ENCODE data around the gene CRIP2. TPM values are rescaled to one million over a fixed set of nuclear protein-coding genes. Genes with fewer than 3 reads are reported as not detected.

CRIP2 gene
- polyA plus RNA-seq, 1 donor from 2014 or later: 214 TPM

GRCh38 chr14:105527381-105527825 lies 52.8 kb downstream of the CRIP2 start:
- no peaks in the 10 kb centered on the region for H4K20me1 ChIP-seq (ENCODE audit: insufficient read depth)
- H3K36me3 ChIP-seq (ENCODE audit: insufficient read depth, low read length): no peaks in the 10 kb centered on the region
- no peaks in the 10 kb centered on the region for H3K27me3 ChIP-seq (ENCODE audit: insufficient read depth, low read depth, low read length)
- H3K4me2 ChIP-seq (ENCODE audit: low read length): peak overlapping the region; percentile 59
- H3F3A ChIP-seq (ENCODE audit: insufficient read depth, low read length, poor library complexity, severe bottlenecking): no peaks in the 10 kb centered on the region
- TF ChIP-seq, protein P1, sequence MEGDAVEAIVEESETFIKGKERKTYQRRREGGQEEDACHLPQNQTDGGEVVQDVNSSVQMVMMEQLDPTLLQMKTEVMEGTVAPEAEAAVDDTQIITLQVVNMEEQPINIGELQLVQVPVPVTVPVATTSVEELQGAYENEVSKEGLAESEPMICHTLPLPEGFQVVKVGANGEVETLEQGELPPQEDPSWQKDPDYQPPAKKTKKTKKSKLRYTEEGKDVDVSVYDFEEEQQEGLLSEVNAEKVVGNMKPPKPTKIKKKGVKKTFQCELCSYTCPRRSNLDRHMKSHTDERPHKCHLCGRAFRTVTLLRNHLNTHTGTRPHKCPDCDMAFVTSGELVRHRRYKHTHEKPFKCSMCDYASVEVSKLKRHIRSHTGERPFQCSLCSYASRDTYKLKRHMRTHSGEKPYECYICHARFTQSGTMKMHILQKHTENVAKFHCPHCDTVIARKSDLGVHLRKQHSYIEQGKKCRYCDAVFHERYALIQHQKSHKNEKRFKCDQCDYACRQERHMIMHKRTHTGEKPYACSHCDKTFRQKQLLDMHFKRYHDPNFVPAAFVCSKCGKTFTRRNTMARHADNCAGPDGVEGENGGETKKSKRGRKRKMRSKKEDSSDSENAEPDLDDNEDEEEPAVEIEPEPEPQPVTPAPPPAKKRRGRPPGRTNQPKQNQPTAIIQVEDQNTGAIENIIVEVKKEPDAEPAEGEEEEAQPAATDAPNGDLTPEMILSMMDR (IDR thresholded peaks at IDR 0.05; ENCODE audit: poor library complexity, severe bottlenecking): no peak
- TF ChIP-seq EP300 (conservative IDR thresholded peaks at IDR 0.05; ENCODE audit: poor library complexity, severe bottlenecking) (no peak), EZH2 (IDR thresholded peaks at IDR 0.05; ENCODE audit: borderline replicate concordance, insufficient read depth, low read length, poor library complexity, severe bottlenecking) (no peak), TAF1 (IDR thresholded peaks at IDR 0.05; ENCODE audit: low read depth) (no peak), RAD21 (conservative IDR thresholded peaks at IDR 0.05) (no peak), MXI1 (conservative IDR thresholded peaks at IDR 0.05; ENCODE audit: poor library complexity, severe bottlenecking) (no peak), POLR2AphosphoS5 (IDR thresholded peaks at IDR 0.05) (no peak), SMC3 (conservative IDR thresholded peaks at IDR 0.05; ENCODE audit: poor library complexity) (no peak), REST (IDR thresholded peaks at IDR 0.05; ENCODE audit: borderline replicate concordance) (no peak)
- H3K27ac ChIP-seq (ENCODE audit: low read length): no peak overlapping the region
- no peak overlapping the region for H2AFZ ChIP-seq (ENCODE audit: low read depth, low read length)
- H3K4me3 ChIP-seq (ENCODE audit: low read length): peak overlapping the region; percentile 80
- no peaks in the 10 kb centered on the region for H3K79me2 ChIP-seq (replicated peaks; ENCODE audit: insufficient read depth, low read length)
- H3K9me2 ChIP-seq (ENCODE audit: insufficient read depth, low read length): no peaks in the 10 kb centered on the region
- H3K9ac ChIP-seq (ENCODE audit: low read length): peak overlapping the region; percentile 70
- no peaks in the 10 kb centered on the region for H3K9me3 ChIP-seq (ENCODE audit: low read length)

GRCh38 chr14:105527826-105528585 lies 53.4 kb downstream of the CRIP2 start:
- no peaks in the 10 kb centered on the region for H3K27me3 ChIP-seq (ENCODE audit: insufficient read depth, low read depth, low read length)
- H3K9ac ChIP-seq (ENCODE audit: low read length): peak overlapping the region; percentile 70
- H3K9me2 ChIP-seq (ENCODE audit: insufficient read depth, low read length): no peaks in the 10 kb centered on the region
- H3K79me2 ChIP-seq (replicated peaks; ENCODE audit: insufficient read depth, low read length): no peaks in the 10 kb centered on the region
- peak overlapping the region; percentile 59 for H3K4me2 ChIP-seq (ENCODE audit: low read length)
- no peaks in the 10 kb centered on the region for H3K9me3 ChIP-seq (ENCODE audit: low read length)
- H3K27ac ChIP-seq (ENCODE audit: low read length): no peak overlapping the region
- no peaks in the 10 kb centered on the region for H3F3A ChIP-seq (ENCODE audit: insufficient read depth, low read length, poor library complexity, severe bottlenecking)
- peak overlapping the region; percentile 33 for H2AFZ ChIP-seq (ENCODE audit: low read depth, low read length)
- TF ChIP-seq POLR2AphosphoS5 (IDR thresholded peaks at IDR 0.05) (peak; percentile 54), TAF1 (IDR thresholded peaks at IDR 0.05; ENCODE audit: low read depth) (no peak), SMC3 (conservative IDR thresholded peaks at IDR 0.05; ENCODE audit: poor library complexity) (peak; percentile 59), REST (IDR thresholded peaks at IDR 0.05; ENCODE audit: borderline replicate concordance) (no peak), MXI1 (conservative IDR thresholded peaks at IDR 0.05; ENCODE audit: poor library complexity, severe bottlenecking) (no peak), EZH2 (IDR thresholded peaks at IDR 0.05; ENCODE audit: borderline replicate concordance, insufficient read depth, low read length, poor library complexity, severe bottlenecking) (no peak), EP300 (conservative IDR thresholded peaks at IDR 0.05; ENCODE audit: poor library complexity, severe bottlenecking) (no peak), RAD21 (conservative IDR thresholded peaks at IDR 0.05) (peak; percentile 78)
- TF ChIP-seq, protein P1 (IDR thresholded peaks at IDR 0.05; ENCODE audit: poor library complexity, severe bottlenecking): peak; percentile 81
- H3K4me3 ChIP-seq (ENCODE audit: low read length): peak overlapping the region; percentile 80
- no peaks in the 10 kb centered on the region for H4K20me1 ChIP-seq (ENCODE audit: insufficient read depth)
- no peaks in the 10 kb centered on the region for H3K36me3 ChIP-seq (ENCODE audit: insufficient read depth, low read length)

Measured in neural cell (in vitro differentiated cells).